Left lobe of liver (tissue), 2 donors: ENCODE measurements around the gene GAB3. TPM values are rescaled to one million over a fixed set of nuclear protein-coding genes. Genes with fewer than 3 reads are reported as not detected.
A peak's percentile ranks its signal among the peaks of the same experiment; 100 is the strongest.

Experiments
- ATAC-seq: fragments of 200-7000 bp; cut with Tn5 transposase; one replicate; pipeline ENCODE4 v1.9.1; 2020; ENCODE audit warnings: mild to moderate bottlenecking, moderate library complexity
- DNase-seq: peaks from one replicate; pipeline ENCODE4 v3.0.0-alpha.2; 2020; ENCODE audit warnings: low spot score
- total RNA-seq: library from RNA; stranded (reverse); gene quantifications from one replicate; pipeline ENCODE4 v1.2.1, GENCODE V29; 2021
- donor health status: DM: no; HTN: no; CAD: no; lungs with moderate emphysema.
- donor health status: DM: no; HTN: yes; CAD: no.

The GAB3 gene
- total RNA-seq, 1 donor from 2014 or later = 0.73 TPM

GRCh38 chrX:154751669-154752271 lies 893 bp upstream of the GAB3 start:
- ATAC-seq (no peak), DNase-seq (no peak)

DNA sequence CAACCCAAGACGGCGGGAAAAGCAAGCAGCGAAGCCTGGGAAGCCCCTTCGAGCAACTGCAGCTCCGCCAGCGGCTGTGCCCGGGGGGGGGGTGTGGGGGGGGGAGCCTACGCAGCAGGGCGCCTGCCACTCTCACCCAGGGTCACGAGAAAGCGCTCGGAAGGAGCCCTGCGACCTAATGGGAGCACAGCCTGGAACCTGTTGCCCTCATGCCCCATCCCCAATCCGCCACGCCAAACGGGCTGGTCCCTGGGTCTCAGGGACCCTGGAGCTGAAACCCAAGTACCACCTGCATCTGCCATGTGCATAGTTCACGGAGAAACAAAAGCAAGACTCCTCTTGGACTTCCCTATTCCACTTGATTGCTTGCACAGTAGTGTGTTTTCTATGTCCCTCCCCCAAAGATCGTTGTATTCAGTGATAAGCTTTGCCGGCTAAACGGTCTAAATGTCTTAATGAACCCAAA lies 359 bp upstream of the GAB3 start:
- DNase-seq = no peak
- no peak for ATAC-seq

DNA sequence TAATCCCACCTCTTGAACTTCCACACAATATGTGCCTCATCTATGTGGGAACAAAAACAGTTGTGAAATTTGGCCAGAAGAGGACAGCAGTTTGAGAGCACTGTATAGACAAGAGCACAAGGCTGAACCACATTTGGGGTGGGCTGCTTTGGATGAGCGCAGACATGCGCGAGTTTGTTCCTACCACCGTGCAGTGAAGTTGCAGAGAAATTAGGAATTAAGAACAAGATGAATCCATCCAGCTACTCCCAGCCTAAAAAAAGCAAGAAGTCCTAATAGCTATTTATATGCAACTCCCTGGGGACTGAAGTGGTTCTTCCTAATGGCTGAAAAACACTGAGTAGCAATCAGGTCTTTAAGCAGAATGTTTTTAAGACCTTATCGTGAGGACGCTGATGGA lies 1.0 kb downstream of the GAB3 start:
- no peak for DNase-seq
- no peak for ATAC-seq

GRCh38 chrX:154748712-154749339 lies 2.1 kb downstream of the GAB3 start:
- ATAC-seq (peak; percentile 91), DNase-seq (no peak)

- DNase-seq (no peak), ATAC-seq (no peak)
Observed at GRCh38 chrX:154742613-154743012, 8.3 kb downstream of the GAB3 start.

- ATAC-seq (no peak), DNase-seq (no peak)
Observed at GRCh38 chrX:154739952-154740465, 10.9 kb downstream of the GAB3 start.

GRCh38 chrX:154738011-154738738 lies 12.7 kb downstream of the GAB3 start:
- no peak for DNase-seq
- no peak for ATAC-seq

DNA sequence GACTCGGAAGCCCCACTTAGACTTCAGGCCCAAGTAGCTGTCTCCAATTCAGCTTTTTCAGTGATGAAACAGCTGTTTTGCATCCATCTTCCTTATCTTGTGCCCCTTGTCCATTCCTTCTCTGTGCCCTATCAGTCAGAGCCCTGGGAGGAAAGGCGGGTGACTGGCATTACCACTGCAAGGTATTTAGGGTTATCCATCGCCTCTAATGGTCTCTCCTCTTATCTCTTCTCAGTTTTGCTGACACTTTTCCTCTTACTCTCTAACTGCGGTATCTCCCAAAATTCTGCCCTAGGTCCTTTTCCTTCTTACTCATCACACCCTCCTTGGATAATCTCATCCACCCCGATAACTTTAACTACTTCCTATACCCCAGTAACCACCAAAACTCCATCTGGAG lies 13.7 kb downstream of the GAB3 start:
- DNase-seq (no peak), ATAC-seq (no peak)

DNA sequence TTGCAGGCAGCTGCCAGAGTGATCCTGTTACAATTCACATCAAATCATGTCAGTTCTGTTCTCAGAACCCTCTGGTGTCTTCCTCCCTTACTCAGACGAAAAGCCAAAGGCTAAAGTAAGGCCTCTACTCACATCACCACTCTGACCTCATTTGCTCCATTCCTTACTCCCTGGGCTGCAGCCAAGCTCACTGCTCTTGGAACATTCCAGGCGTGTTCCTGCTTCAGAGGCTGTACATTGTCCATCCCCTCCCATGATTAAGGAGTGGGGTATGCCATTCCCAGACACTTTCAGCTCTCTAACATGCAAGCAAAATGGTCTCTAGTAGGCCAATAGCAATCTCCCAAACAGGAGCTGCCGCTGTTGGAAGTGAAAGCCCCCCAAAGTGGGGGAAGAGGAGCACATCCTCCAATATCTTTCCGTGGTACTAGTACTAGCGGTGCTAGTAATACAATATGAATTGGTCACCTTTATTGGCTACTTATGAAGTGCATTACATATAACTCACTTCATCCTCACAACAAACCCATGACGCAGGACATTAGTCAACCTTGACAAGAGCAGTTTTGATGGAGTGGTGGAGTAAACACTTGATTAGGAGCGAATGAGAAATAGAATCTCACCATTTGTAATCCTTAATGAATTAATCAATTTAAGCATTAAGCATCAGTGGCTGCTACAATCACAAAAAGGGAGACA lies 15.0 kb downstream of the GAB3 start:
- no peak for ATAC-seq

GRCh38 chrX:154734061-154734781 lies 16.7 kb downstream of the GAB3 start:
- peak; percentile 39 for ATAC-seq
- no peak for DNase-seq

More for the DNA sequence above, 15.0 kb downstream of the GAB3 start:
- no peak for DNase-seq

GRCh38 chrX:154733066-154733425 lies 17.8 kb downstream of the GAB3 start:
- no peak for ATAC-seq
- DNase-seq = no peak

GRCh38 chrX:154732421-154733065 lies 18.3 kb downstream of the GAB3 start:
- no peak for DNase-seq
- no peak for ATAC-seq

- ATAC-seq (no peak), DNase-seq (no peak)
Observed at GRCh38 chrX:154731881-154732280, 19.0 kb downstream of the GAB3 start.

DNA sequence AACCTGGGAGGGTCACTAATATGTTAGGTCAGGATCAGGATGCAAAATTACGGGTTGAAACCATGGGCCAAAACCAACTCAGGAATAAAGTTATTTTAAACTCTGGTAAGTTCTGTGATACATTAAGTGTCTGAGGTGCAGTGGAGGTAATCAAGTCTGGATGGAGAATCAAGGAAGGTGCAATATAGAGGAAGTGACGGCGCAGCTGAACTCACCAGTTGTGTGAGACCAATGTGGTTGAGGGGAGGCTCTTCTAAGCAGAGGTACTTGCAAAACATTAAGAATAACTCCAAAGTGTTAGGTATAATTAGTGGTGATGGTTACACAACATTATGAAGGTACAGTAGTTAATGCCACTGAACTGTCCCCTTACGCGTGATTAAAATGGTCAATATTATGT lies 19.7 kb downstream of the GAB3 start:
- ATAC-seq = no peak
- no peak for DNase-seq

DNA sequence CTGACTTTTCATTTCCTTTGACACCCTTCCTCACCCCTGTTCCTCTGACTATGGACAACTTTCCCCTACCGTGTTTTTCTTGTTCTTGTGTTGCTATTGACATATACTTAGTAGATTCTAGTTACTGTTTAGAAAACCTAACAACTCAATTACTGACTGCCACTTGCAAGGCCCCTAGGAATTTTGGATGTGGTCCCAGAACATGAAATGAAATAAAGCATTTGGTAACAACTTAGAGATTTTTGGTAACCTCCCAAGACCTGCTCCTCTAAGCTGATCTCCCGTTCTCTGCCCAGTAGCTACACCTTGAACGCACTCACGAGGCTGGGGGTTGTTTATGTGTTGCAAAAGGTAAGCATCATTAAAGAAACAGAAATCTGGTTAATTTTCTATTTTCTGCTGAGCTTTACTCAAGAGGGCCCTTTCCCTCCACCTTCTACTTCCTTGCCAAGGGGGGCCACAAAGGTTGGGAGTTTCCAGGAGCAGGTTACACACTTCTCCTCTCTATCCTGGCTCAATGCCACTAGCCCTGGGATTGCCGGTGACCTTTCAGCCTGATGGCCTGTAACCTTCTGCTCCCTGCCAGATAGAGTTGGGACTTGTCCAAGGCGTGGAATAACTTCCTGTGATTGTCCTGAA lies 20.5 kb downstream of the GAB3 start:
- ATAC-seq = peak; percentile 83
- DNase-seq = peak; percentile 81

DNA sequence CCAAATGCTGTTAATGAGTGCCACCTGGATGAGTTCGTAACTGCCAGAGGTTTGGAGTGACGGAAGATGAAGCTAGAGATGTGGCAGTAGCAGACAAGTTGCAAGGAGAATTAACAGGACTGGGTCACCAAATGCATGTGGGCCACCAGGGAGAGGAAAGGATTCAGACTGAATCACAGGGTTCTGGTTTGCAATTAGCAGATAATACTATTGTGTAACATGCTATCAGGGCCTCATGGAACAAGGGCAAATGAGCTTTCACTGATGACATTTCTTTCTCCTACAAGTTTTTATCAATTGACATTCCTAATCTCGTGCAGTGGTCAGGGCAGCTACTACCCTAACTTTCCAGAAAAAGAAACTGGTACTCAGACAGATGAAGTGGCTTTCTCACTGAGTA lies 21.4 kb downstream of the GAB3 start:
- DNase-seq (no peak), ATAC-seq (no peak)

DNA sequence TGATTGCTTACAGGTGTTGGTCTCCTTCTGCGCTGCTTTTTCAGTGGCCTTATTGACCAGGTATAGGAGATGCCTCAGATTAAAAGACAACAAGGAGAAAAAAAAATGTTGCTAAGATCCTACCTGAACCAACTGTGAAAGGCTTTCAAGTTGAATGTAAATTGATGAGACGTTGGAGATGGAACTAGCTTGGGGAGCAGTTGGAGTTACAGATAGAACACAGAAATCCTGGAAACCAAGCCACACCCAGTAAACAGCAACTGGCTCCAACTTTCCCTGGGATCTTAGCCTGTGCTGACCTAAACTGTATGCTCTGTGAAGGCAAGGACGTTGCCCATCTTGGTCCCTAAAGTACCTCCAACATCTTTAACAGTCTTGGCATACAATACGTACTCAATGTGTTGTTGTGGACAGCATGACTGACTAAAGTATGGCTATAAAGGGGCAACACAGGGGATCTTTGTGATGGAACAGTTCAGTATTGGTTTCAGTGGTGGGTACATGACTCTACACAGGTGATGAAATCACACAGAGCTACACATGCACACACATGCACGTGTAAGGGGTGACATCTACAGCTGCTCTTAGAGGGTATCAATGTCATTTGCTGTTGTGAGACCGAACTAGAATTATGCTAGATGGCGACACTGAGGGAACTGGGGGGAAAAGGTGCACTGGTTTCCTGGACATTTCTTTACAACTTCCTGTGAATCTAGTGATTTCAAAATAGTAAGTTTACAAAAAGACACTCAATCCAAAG lies 22.3 kb downstream of the GAB3 start:
- DNase-seq = no peak
- no peak for ATAC-seq

- ATAC-seq (peak; percentile 68), DNase-seq (peak; percentile 66)
Observed at GRCh38 chrX:154727871-154728270, 23.0 kb downstream of the GAB3 start.

DNA sequence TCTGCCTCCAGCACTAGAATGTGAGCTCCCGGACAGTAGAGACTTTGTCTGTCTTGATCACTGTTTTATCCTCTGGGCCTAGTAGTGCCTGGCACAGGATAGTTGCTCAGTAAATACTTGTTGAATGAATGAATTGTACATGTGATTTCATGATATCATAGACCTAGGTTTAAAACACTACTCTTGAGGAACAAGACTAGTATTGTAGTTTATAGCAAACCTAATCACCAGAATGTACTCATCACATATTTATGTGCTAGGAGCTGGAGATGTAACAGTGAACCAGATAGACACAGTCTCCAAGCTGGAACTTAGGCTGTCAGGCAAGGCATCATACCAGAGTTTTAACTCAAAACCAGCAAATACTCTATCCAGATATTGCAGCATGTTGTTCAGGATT lies 23.5 kb downstream of the GAB3 start:
- ATAC-seq (no peak), DNase-seq (no peak)
